ENCODE measurements around the gene GMDS. TPM values are rescaled to one million over a fixed set of nuclear protein-coding genes. Genes with fewer than 3 reads are reported as not detected.

The GMDS gene
- total and polyA plus RNA-seq, 2 donors (not counting 3 experiments of a cell fraction or from before 2014, with no cell fraction given), result 9.8 to 23.5 TPM

DNA sequence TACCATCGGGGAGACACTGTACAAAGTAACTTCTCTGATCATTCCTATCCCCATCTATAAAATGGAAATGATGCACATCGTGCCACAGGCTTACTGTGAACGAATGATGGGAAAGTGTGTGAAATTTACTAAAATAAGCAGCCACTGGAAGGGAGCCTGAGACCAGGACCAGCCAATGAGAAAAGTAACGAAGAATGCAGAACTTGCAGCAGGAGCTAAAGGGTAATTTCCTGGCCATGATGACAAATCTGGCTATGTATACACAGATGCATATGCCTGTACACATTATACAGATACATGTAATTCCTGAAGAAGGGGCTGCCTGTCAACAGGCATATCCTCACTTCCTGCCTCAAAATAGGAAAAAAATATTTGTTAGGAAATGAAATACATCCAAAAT, 47.4 kb downstream of the GMDS start:
- ChIA-PET CTCF (interaction anchor here (0.7 to 2.8 kb wide), 7 partner anchors 11 to 436 kb away, joined by 3 to 21 read pairs (median 12); no protein-coding TSS in a partner anchor), POLR2A (no interaction called here)
- DNase-seq (ENCODE audit: low read depth, low spot score) (peak; percentile 51), FAIRE-seq (peak; percentile 37)
- H3K4me3 ChIP-seq (replicated peaks in 1 of 3; ENCODE audit: insufficient read depth in 1 of 3, low read depth in 1 of 3, low read length in 3 of 3), result no peak overlapping the region
- no peaks in the 10 kb centered on the region for H3K27me3 ChIP-seq (ENCODE audit: control insufficient read depth in 2 of 2, insufficient read depth in 2 of 2, low read length in 2 of 2)
- BruUV-seq (replicated peaks), result no TSS peak
- H3K9me1 ChIP-seq (replicated peaks; ENCODE audit: control insufficient read depth, extremely low read depth, insufficient read depth, low read length), result no peaks in the 10 kb centered on the region
- intact Hi-C loops (cut with micrococcal nuclease), result loop anchor here (1.0 to 2.0 kb wide), 3 partner anchors 156 to 436 kb away; no protein-coding TSS in a partner anchor
- no peaks in the 10 kb centered on the region for H3K9me3 ChIP-seq (replicated peaks; ENCODE audit: control insufficient read depth, insufficient read depth, low read length)
- no peak overlapping the region for H2AFZ ChIP-seq (ENCODE audit: low read depth, low read length)
- no peak overlapping the region for H3K9ac ChIP-seq (replicated peaks; ENCODE audit: extremely low read depth, insufficient read depth, low read length)
- H3K4me2 ChIP-seq (ENCODE audit: insufficient read depth, low read length), result no peak overlapping the region
- no peak for TF ChIP-seq POLR2A (IDR thresholded peaks at IDR 0.05; ENCODE audit: low read depth, low read length)
- no peak for TF ChIP-seq GATA2 (IDR thresholded peaks at IDR 0.05; ENCODE audit: insufficient read depth, insufficient read length, low read depth, low read length)
- TF ChIP-seq JUN (IDR thresholded peaks at IDR 0.05; ENCODE audit: borderline replicate concordance, insufficient read depth, insufficient read length, low read depth), result no peak
- TF ChIP-seq EZH2 (IDR thresholded peaks at IDR 0.05; ENCODE audit: borderline replicate concordance, low read depth, low read length, severe bottlenecking), result no peak
- TF ChIP-seq POLR2AphosphoS5 (IDR thresholded peaks at IDR 0.05; ENCODE audit: insufficient read depth, low read depth, low read length), result no peak
- TF ChIP-seq, protein P1, sequence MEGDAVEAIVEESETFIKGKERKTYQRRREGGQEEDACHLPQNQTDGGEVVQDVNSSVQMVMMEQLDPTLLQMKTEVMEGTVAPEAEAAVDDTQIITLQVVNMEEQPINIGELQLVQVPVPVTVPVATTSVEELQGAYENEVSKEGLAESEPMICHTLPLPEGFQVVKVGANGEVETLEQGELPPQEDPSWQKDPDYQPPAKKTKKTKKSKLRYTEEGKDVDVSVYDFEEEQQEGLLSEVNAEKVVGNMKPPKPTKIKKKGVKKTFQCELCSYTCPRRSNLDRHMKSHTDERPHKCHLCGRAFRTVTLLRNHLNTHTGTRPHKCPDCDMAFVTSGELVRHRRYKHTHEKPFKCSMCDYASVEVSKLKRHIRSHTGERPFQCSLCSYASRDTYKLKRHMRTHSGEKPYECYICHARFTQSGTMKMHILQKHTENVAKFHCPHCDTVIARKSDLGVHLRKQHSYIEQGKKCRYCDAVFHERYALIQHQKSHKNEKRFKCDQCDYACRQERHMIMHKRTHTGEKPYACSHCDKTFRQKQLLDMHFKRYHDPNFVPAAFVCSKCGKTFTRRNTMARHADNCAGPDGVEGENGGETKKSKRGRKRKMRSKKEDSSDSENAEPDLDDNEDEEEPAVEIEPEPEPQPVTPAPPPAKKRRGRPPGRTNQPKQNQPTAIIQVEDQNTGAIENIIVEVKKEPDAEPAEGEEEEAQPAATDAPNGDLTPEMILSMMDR (IDR thresholded peaks at IDR 0.05; ENCODE audit: extremely low read depth in 1 of 2, insufficient read depth in 1 of 2, low read depth in 1 of 2, low read length in 2 of 2), result no peak
- TF ChIP-seq FOS (IDR thresholded peaks at IDR 0.05; ENCODE audit: borderline replicate concordance, insufficient read depth, low read length), result no peak
- TF ChIP-seq MYC (IDR thresholded peaks at IDR 0.05; ENCODE audit: low read depth, low read length), result no peak
- TF ChIP-seq, protein P2, sequence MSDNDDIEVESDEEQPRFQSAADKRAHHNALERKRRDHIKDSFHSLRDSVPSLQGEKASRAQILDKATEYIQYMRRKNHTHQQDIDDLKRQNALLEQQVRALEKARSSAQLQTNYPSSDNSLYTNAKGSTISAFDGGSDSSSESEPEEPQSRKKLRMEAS (IDR thresholded peaks at IDR 0.05; ENCODE audit: insufficient read depth, insufficient read length), result no peak
- no peaks in the 10 kb centered on the region for H3K79me2 ChIP-seq (ENCODE audit: control insufficient read depth, insufficient read depth, low read length)
- H3K27ac ChIP-seq (ENCODE audit: insufficient read depth, low read depth, low read length), result no peak overlapping the region
- peaks cover 17% of the 10 kb centered on the region for H3K4me1 ChIP-seq (ENCODE audit: control insufficient read depth, extremely low read depth, insufficient read depth, low read length)
- dilution Hi-C loops (cut with MboI; ENCODE audit: extremely low pct_ligation_motif_present, low sequenced_read_pairs), result no loop called here
- no peaks in the 10 kb centered on the region for H3K36me3 ChIP-seq (ENCODE audit: control insufficient read depth in 2 of 2, extremely low read depth in 1 of 2, insufficient read depth in 2 of 2, low read length in 2 of 2)
- H4K20me1 ChIP-seq (replicated peaks; ENCODE audit: control insufficient read depth, extremely low read depth, insufficient read depth, low read length), result no peaks in the 10 kb centered on the region

Measured in endothelial cell of umbilical vein (primary cell).